Middle frontal gyrus (tissue), 1 donor: Measurements from ENCODE around the gene CDKAL1.
"Not testable (repeated sequence)": the region's sequence is repeated elsewhere in the genome, so short reads cannot be mapped to it uniquely, and the experiment has no call there.

Experiments used
- DNase-seq: peaks from one replicate; pipeline ENCODE4 v3.0.0-alpha.2; 2015; ENCODE audit warnings: low spot score; ENCODE audit errors: extremely low spot score

Gene CDKAL1

DNA sequence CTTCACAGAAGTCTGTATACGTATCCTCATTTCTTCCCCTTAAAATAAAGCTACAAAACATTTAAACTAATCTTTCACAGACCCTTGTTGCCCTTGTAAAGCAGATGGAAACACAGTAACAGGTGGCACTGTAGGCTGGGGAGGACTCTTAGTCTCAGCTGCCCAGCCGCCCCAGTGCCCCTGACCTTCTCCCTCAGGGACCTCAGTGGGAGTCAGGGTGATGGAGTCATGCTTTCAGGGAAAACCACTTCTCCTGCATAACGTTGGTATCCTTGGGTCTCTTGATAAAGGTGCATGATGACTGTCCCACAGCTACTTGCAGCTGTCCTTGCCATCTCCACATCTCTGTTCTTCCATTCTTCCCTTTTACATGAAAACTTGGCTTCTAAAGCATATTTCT, 198.6 kb downstream of the CDKAL1 start:
- no peak for DNase-seq

DNA sequence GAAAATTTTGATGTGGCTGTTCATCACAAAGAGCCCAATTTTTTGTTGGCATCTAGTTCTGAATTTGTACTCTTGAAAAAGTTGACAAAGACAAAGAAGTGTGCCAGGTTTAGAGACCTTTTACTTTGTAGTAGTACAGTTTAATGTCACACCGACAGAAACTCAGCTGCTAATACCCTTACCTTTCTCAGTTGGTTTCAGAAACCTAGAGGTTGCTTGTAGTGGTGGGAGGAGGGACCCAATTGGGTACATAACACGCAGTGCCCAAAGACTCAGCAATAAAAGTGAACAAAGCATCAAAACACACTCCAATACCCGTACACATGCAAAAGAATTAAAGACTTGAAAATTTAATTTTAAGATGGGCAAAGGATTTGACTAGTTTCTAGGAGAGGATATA, 203.7 kb downstream of the CDKAL1 start:
- DNase-seq, result no peak

- no peak for DNase-seq
Measured at GRCh38 chr6:20740088-20740487, 205.8 kb downstream of the CDKAL1 start.

DNA sequence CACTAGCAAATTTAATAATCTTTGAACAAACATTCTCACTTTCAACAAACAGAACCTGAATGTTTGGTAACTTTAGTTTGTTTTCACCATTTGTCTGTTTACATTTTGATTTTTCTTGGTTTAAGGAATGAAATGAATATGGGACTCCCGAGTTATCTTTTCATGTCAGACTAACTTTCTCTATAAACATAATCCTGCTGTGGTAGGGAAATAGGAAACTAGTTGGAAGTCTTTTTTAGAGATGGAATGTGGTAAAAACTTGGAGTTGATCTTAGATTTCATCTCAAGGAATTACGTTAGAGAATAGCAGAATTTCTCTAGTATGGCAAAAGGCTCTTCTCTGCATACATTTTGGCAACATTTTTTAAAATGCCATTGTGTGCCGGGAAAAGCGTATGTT, 206.5 kb downstream of the CDKAL1 start:
- no peak for DNase-seq

DNA sequence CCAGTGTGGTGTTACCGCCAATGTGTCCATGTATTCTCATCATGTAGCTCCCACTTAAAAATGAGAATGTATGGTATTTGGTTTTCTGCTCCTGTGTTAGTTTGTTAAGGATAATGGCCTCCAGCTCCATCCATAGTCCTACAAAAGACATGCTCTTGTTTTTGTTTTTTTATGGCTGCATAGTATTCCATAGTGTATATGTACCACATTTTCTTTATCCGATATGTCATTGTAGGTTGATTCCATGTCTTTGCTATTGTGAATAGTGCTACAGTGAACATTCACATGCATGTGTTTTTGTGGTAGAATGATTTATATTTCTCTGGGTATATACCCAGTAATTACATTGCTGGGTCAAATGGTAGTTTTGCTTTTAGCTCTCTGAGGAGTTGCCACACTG, 207.2 kb downstream of the CDKAL1 start:
- no peak for DNase-seq

DNA sequence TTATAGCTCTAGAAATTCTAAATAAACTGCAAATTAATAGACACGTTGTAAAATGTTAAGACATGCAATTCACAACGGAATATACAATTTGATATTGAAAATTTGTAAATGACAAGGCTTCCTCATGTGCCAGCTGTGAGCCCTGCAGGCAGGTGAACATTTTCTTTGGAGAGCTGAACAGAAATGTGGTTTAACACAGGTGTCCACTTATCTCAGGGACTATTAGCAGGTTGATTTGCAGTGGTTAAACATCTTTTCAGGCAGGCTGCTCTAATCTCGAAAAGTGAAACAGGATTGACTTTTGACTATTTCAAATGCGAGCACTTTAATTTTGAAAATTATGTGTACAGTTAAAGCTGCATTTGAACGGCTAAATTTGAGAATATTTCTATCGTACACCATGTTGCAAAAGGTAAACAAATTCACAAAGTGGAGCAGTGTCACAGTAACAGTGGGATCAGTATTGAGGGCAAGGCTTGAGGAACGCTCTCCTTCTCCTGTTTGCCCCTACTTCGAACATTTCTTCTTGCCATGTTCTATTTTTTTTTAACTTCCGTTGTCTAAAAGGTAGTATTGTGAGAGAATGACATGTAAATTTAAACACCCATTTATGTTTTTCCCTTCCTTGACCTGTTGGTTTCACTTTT, 210.8 kb downstream of the CDKAL1 start:
- DNase-seq, result no peak

DNA sequence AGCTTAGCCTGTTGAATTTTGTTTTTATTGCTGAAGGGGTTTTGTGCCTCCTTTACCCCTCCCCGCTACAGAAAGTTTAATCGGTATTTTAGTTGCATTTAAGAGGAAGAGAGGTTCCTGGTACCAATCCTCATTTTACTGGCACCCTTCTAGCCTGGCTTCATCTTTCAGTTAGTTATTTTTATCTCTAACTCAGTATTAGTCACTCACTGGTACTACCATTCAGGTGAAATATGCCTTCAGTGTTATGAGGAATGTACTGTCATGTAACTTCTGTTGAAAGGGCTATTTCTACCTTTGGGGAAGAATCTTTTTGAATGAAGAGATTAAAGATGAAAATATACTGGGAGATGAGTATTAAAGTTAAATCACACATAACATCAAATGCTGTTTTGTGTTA, 211.8 kb downstream of the CDKAL1 start:
- DNase-seq, result no peak

GRCh38 chr6:20746805-20747558, 212.7 kb downstream of the CDKAL1 start:
- no peak for DNase-seq

GRCh38 chr6:20747991-20748390, 213.7 kb downstream of the CDKAL1 start:
- no peak for DNase-seq

GRCh38 chr6:20751293-20751935, 217.2 kb downstream of the CDKAL1 start:
- DNase-seq, result no peak

DNA sequence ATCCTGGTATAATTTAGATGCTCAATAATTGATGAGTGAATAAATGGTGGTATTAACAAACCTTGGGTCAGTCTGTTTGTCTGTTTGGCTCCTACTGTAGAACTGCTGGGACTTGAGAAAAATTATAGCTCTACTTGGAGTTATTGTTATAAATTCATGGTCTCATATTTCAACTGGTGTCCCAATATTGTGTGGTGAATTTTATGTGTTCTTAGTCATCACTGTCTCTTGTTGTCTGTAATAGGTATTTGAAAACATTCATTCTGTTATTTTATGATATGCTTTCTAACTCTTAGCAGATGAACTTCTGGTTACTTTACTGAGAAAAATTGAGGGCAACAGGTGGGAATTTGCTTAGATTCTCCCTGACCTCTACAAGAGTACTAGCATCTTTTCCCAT, 221.4 kb downstream of the CDKAL1 start:
- no peak for DNase-seq

DNA sequence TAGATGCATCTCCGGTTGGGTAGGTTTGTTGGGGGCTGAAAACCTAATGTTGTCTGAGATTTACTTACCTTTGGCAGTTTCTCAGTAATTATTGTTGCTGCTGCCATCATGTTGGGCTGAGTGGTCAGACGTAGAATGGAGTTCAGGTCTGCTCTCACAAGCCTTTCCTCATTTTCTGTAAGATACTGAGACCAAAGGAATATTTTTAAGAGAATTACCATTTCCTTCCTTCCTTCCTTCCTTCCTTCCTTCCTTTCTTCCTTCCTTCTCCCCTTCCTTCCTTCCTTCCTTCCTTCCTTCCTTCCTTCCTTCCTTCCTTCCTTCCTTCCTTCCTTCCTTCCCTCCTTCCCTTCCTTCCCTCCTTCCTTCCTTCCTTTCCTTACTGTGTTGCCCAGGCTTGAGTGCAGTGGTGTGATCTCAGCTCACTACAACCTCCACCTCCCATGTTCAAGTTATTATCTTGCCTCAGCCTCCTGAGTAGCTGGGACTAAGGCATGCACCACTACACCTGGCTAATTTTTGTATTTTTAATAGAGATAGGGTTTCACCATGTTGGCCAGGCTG, 222.4 kb downstream of the CDKAL1 start:
- not testable (repeated sequence) for DNase-seq

- DNase-seq, result no peak
Measured at GRCh38 chr6:20757761-20758160, 223.5 kb downstream of the CDKAL1 start.

DNA sequence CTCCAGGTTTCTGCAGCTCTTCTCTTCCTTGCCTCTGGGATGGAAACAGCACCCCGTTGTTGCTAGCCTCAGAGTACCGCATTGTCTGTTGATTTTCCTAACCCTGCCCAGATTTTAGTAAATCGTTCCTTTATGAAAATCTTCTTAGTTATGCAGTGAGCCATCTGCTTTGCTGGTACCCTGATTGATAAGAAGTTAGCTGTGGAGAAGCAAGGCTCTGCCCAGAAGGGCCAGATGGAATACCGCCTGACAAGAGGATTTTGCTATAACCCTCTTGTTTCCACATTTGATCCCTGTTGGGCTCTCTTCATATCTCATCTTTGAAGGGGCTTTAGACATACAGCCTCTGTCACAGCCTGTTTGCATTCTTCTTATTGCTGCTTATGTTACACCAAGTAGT, 229.0 kb downstream of the CDKAL1 start:
- DNase-seq, result no peak

GRCh38 chr6:20769631-20770030, 235.4 kb downstream of the CDKAL1 start:
- DNase-seq, result no peak

DNA sequence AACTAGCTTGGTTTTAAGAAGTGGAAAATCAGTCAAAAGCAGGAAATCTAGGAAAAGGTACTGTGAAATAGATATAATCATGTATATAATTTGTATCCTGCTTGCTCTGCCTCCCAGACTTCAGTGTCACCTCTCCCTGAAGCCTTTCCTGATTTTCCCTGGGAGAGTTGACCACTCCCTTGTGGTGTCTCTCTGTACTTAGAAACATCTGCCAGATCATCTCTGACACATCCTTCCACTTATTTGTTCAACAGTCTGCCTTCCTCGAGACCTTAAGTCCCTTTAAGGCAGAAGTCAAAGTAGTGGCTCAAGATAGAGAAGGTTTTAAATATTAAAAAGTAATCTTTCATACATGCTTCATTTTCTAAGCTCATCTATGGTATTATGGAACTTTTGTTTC, 236.5 kb downstream of the CDKAL1 start:
- no peak for DNase-seq

- DNase-seq, result no peak
Measured at GRCh38 chr6:20771409-20771808, 237.2 kb downstream of the CDKAL1 start.

DNA sequence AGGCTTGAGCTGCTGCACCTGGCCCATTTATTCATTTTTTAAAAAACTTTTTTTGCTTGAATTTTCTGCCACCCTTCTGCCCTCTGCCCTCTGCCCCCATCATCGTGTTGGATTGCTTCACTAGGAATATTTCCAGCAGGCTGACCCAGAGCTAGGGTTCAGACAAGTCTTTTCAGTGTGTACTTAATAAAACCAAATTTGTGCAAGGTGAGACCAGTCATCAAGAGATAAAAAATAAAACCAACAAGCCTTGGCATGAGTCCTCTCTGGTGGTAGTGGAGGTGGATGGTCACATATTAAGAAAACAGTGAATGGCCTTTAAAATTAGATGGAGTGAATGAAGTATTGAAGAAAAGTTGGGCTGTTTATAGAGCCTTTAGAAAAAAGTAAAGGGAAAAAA, 239.6 kb downstream of the CDKAL1 start:
- no peak for DNase-seq

- no peak for DNase-seq
Measured at GRCh38 chr6:20775981-20776380, 241.7 kb downstream of the CDKAL1 start.

GRCh38 chr6:20777801-20778200, 243.5 kb downstream of the CDKAL1 start:
- no peak for DNase-seq

DNA sequence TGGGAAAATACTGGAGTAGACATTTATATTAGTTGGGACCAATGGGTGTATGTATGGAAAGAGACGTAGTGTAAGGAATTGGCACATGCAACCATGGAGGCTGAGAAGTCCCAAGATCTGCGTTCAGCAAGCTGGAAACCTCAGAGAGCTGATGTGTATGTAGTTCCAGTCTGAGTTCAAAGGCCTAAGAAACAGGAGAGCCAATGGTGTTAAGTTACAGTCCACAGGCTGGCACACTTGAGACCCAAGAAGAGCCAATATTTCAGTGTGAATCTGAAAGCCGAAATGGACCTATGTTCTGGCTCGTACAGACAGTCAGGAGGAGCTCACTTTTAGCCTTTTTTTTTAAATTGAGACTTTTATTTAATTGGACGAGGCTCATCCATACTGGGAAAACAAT, 244.2 kb downstream of the CDKAL1 start:
- no peak for DNase-seq

DNA sequence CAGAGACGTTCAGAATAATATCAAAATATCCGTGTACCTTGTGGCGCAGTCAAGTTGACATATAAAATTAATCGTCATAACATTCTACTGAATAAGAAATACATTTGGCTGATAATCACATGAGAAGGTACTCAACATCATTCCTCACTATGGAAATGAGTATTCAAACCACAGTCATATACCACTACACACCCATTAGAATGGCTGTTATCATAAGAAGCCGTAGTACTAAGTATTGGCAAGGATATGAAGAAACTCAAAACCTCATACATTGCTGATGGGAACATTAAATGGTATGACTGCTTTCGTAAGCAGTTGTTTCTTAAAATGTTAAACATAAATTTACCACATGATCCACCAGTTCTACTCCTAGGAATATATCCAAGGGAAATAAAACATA, 244.7 kb downstream of the CDKAL1 start:
- no peak for DNase-seq
